AG04449 (cell line): Measurements from ENCODE around the gene NR2C2.

Experiments used
- CTCF ChIA-PET: fragments of 350-600 bp; formaldehyde crosslinking; extraction: SDS; loops from one replicate; lab custom pipeline; 2021; ENCODE audit warnings: antibody characterized with exemption; lab: Yijun Ruan, JAX
- POLR2A ChIA-PET: fragments of 400-600, 350-600 bp; formaldehyde crosslinking; extraction: SDS; loops from one replicate; lab custom pipeline; 2020; ENCODE audit warnings: antibody characterized with exemption, inconsistent platforms; lab: Yijun Ruan, JAX
- DNase-seq: peaks from one replicate; pipeline ENCODE4 v3.0.0-alpha.2; 2010; ENCODE audit warnings: low read depth, low spot score
- H3K4me3 ChIP-seq: 2 replicates; pipeline ENCODE4 v1.5.1; 2011; ENCODE audit warnings: low read depth, mild to moderate bottlenecking, control low read depth, low read length
- TF ChIP-seq, protein P1 (sequence below): IDR thresholded peaks from one replicate; pipeline ENCODE4 v1.5.1; 2011; ENCODE audit warnings: mild to moderate bottlenecking, moderate library complexity, low read length, control low read depth, inconsistent platforms; ENCODE audit not compliant: insufficient read depth; ENCODE audit errors: missing control alignments

Gene NR2C2

DNA sequence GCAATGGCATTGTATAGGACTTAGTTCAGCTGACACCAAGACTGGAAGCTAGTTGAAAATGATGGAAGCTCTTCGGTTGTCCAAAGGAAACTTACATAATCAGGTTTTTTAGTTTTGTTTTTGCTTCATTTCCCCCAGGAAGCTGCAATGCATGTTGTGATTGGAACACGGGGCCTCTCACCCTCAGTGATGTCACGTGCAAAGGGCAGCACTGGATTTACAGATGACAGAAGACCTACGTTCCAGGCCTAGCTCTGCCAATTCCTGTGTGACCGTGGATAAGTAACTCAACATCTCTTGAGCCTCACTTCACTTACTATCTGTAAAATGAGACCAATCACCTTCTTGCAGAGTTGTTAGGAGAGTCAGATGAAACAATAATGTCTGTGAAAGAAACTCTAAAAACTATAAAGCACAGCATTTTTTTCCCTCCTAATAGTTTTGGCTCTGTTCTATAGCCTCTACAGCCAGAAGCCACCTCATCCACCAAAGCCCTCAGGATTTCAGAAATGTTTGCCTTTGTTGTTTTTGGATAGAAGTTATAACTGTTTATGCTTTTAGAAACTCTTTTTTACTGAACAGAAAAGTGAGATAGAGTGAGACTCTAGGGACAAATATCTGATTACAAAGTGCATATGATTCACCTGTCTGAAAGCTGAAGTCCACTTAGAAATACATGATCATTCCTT is 146.9 kb downstream of the NR2C2 start:
- no peak overlapping the region for H3K4me3 ChIP-seq
- POLR2A ChIA-PET: no interaction called here
- CTCF ChIA-PET: interaction anchor here (1.6 to 2.1 kb wide), 2 partner anchors 12 to 13 kb away, joined by 3 to 8 read pairs; no protein-coding TSS in a partner anchor
- DNase-seq: no peak
- TF ChIP-seq, protein P1, sequence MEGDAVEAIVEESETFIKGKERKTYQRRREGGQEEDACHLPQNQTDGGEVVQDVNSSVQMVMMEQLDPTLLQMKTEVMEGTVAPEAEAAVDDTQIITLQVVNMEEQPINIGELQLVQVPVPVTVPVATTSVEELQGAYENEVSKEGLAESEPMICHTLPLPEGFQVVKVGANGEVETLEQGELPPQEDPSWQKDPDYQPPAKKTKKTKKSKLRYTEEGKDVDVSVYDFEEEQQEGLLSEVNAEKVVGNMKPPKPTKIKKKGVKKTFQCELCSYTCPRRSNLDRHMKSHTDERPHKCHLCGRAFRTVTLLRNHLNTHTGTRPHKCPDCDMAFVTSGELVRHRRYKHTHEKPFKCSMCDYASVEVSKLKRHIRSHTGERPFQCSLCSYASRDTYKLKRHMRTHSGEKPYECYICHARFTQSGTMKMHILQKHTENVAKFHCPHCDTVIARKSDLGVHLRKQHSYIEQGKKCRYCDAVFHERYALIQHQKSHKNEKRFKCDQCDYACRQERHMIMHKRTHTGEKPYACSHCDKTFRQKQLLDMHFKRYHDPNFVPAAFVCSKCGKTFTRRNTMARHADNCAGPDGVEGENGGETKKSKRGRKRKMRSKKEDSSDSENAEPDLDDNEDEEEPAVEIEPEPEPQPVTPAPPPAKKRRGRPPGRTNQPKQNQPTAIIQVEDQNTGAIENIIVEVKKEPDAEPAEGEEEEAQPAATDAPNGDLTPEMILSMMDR: no peak

DNA sequence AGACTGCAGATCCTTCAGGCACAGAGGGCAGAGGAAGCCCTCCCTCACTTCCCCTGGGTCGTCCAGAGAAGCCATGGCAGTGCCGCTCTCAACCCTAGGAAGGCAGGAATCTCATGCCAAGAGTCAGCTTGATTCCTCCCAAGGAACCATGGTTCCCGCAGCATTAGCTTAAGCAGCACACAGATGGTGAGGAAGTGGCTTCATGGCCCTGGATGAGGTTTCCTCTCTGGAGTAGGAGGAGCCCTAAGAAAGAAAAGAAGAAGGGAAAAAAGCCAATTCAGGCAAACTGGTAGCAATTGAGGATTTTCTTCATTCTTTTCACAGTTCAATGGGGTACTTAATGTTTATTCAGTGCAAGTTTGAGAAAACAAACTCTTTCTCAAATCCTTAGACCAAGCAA is 148.7 kb downstream of the NR2C2 start:
- POLR2A ChIA-PET: no interaction called here
- no peak overlapping the region for H3K4me3 ChIP-seq
- CTCF ChIA-PET: interaction anchor here (1.1 to 2.1 kb wide), 4 partner anchors 12 to 110 kb away, joined by 3 to 8 read pairs (median 3); partner anchors contain the start of gene CAPN7

DNA sequence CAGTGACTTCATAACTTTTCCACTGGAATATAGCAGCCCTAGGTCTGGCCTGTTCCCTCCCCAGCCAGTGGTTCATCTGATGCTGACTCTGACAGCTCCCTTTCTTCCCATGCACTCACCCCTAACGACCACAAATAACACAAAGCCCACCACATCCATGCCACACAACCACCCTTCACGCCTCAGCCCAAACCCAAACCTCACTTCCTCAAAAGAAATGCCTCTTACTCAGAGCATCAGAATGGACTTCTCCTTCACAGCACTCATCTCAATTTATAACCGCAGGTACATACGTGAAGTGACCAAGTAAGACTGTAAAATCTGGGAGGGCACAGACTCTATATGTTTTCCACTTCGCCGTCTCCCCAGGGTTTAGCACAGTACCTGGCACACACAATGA is 150.5 kb downstream of the NR2C2 start:
- H3K4me3 ChIP-seq: peak overlapping the region; percentile 98
- DNase-seq: no peak
- POLR2A ChIA-PET: interaction anchor here (0.6 kb wide), 1 partner anchor 144 kb away, joined by 3 read pairs; no protein-coding TSS in a partner anchor
- CTCF ChIA-PET: interaction anchor here (1.5 to 4.5 kb wide), 2 partner anchors 11 to 21 kb away, joined by 3 to 42 read pairs; no protein-coding TSS in a partner anchor
- TF ChIP-seq, protein P1: no peak

More for the DNA sequence above, 148.7 kb downstream of the NR2C2 start:
- TF ChIP-seq, protein P1: no peak
- DNase-seq: no peak
